ENCODE data around the gene ILRUN.
"Not testable (repeated sequence)": the region's sequence is repeated elsewhere in the genome, so short reads cannot be mapped to it uniquely, and the experiment has no call there.

ILRUN gene

DNA sequence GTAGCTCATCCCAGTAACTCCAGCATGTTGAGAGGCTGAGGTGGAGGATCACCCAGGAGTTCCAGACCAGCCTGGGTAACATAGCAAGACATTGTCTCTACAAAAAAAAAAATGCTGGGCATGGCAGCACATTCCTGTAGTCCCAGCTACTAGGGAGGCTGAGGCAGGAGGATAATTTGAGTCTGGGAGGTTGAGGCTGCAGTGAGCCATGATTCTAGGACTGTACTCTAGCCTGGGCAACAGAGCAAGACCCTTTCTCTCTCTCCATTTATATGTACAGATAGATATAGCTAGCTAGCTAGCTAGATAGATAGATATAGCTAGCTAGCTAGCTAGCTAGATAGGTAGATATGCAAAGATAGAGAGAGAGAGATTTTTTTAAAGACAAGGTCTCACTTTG lies 20.4 kb downstream of the ILRUN start:
- H3K4me1 ChIP-seq (ENCODE audit: insufficient read depth, poor library complexity, severe bottlenecking) = peaks cover 28% of the 10 kb centered on the region
- TF ChIP-seq, protein P1, sequence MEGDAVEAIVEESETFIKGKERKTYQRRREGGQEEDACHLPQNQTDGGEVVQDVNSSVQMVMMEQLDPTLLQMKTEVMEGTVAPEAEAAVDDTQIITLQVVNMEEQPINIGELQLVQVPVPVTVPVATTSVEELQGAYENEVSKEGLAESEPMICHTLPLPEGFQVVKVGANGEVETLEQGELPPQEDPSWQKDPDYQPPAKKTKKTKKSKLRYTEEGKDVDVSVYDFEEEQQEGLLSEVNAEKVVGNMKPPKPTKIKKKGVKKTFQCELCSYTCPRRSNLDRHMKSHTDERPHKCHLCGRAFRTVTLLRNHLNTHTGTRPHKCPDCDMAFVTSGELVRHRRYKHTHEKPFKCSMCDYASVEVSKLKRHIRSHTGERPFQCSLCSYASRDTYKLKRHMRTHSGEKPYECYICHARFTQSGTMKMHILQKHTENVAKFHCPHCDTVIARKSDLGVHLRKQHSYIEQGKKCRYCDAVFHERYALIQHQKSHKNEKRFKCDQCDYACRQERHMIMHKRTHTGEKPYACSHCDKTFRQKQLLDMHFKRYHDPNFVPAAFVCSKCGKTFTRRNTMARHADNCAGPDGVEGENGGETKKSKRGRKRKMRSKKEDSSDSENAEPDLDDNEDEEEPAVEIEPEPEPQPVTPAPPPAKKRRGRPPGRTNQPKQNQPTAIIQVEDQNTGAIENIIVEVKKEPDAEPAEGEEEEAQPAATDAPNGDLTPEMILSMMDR (IDR thresholded peaks at IDR 0.05; ENCODE audit: poor library complexity, severe bottlenecking) = no peak
- no peak for DNase-seq (ENCODE audit: low spot score)
- no peaks in the 10 kb centered on the region for H3K27me3 ChIP-seq (ENCODE audit: insufficient read depth, poor library complexity, severe bottlenecking)
- H3K27ac ChIP-seq (ENCODE audit: poor library complexity, severe bottlenecking) = no peak overlapping the region
- H3K36me3 ChIP-seq (ENCODE audit: low read depth) = peaks cover 4% of the 10 kb centered on the region; the same call in 1 of the 2 replicates
- no peak overlapping the region for H3K4me3 ChIP-seq (ENCODE audit: severe bottlenecking)
- no peak for ATAC-seq (ENCODE audit: low read depth)
- H3K9me3 ChIP-seq (ENCODE audit: severe bottlenecking) = no peaks in the 10 kb centered on the region

DNA sequence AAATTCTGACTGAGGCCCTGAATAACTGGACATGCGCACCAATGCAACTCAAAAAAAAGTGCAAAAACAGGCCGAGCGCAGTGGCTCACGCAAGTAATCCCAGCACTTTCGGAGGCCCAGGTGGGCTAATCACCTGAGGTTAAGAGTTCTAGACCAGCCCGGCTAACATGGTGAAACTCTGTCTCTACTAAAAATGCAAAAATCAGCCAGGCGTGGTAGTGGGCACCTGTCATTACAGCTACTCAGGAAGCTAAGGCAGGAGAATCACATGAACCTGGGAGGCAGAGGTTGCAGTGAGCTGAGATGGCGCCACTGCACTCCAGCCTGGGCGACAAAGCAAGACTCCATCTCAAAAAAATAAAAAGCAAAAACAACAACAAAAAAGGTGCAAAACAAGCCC lies 21.6 kb downstream of the ILRUN start:
- not testable (repeated sequence) for H3K27me3 ChIP-seq (ENCODE audit: insufficient read depth, poor library complexity, severe bottlenecking); H3K36me3 ChIP-seq (ENCODE audit: low read depth); H3K27ac ChIP-seq (ENCODE audit: poor library complexity, severe bottlenecking); H3K9me3 ChIP-seq (ENCODE audit: severe bottlenecking); ATAC-seq (ENCODE audit: low read depth); DNase-seq (ENCODE audit: low spot score); H3K4me3 ChIP-seq (ENCODE audit: severe bottlenecking)
- H3K4me1 ChIP-seq (ENCODE audit: insufficient read depth, poor library complexity, severe bottlenecking) = peaks cover 23% of the 10 kb centered on the region

DNA sequence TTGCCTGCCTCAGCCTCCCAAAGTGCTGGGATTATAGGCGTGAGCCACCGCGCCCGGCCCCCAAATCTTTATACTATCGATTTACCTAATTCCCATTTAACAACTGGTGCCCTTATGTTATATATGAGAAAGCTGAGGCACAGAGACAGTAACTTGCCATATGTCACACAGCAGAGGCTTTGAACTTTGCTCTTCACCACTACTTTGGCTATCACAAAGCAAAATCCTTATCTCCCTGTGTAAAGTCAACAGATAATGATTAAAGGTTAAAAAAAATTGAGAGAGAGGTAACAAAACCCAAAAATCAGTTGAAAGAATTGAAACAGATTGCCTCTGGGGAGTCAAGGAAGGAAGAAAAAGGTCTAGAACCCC lies 22.3 kb downstream of the ILRUN start:
- H3K4me3 ChIP-seq (ENCODE audit: severe bottlenecking) = no peak overlapping the region
- H3K4me1 ChIP-seq (ENCODE audit: insufficient read depth, poor library complexity, severe bottlenecking) = peaks cover 23% of the 10 kb centered on the region
- H3K27ac ChIP-seq (ENCODE audit: poor library complexity, severe bottlenecking) = peak overlapping the region; percentile 59
- H3K9me3 ChIP-seq (ENCODE audit: severe bottlenecking) = no peaks in the 10 kb centered on the region
- H3K36me3 ChIP-seq (ENCODE audit: low read depth) = peaks cover 7% of the 10 kb centered on the region; the same call in 1 of the 2 replicates
- no peak for DNase-seq (ENCODE audit: low spot score)
- no peaks in the 10 kb centered on the region for H3K27me3 ChIP-seq (ENCODE audit: insufficient read depth, poor library complexity, severe bottlenecking)
- TF ChIP-seq, protein P1 (IDR thresholded peaks at IDR 0.05; ENCODE audit: poor library complexity, severe bottlenecking) = no peak
- no peak for ATAC-seq (ENCODE audit: low read depth)

DNA sequence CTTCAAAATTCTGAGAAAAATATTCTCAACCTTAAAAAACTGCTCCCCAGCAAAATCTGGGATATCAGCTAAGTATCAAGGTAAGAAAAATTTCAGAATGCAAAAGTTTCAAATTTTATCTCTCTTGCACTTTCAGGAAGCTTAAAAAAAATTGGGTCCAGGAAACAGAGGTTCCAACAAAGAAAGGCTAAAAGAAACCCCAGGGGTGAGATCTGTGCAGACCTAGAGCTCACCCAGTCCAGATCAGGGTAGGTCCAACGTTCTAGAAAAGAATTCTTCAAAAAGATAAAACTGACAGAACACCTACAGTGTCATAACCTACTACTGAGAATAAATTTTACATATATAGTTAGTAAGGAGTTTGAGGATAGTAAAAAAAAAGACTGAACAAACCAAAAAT lies 23.5 kb downstream of the ILRUN start:
- H3K27me3 ChIP-seq (ENCODE audit: insufficient read depth, poor library complexity, severe bottlenecking) = no peaks in the 10 kb centered on the region
- no peak overlapping the region for H3K4me3 ChIP-seq (ENCODE audit: severe bottlenecking)
- H3K4me1 ChIP-seq (ENCODE audit: insufficient read depth, poor library complexity, severe bottlenecking) = peaks cover 23% of the 10 kb centered on the region
- H3K36me3 ChIP-seq (ENCODE audit: low read depth) = peaks cover 7% of the 10 kb centered on the region; the same call in 1 of the 2 replicates
- TF ChIP-seq, protein P1 (IDR thresholded peaks at IDR 0.05; ENCODE audit: poor library complexity, severe bottlenecking) = no peak
- H3K9me3 ChIP-seq (ENCODE audit: severe bottlenecking) = no peaks in the 10 kb centered on the region
- peak overlapping the region; percentile 59 for H3K27ac ChIP-seq (ENCODE audit: poor library complexity, severe bottlenecking)
- no peak for DNase-seq (ENCODE audit: low spot score)
- no peak for ATAC-seq (ENCODE audit: low read depth)

DNA sequence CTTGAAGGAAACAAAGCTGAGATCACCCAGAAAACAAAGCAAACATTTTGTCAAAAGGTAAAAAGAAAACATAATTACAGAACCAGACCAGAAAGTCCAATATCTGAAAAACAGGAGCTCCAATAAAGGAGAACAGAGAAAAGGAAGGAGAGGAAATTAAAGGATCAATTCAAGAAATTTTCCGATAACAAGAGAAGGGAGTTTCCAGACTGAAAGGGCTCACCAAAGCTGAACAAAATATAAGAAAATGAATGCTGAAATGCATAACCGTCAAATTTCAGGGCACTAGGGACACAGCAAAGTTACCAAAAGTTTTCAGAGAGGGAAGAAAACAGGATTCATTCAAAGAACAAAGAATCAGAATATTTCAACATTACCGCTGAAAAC lies 23.9 kb downstream of the ILRUN start:
- no peaks in the 10 kb centered on the region for H3K27me3 ChIP-seq (ENCODE audit: insufficient read depth, poor library complexity, severe bottlenecking)
- ATAC-seq (ENCODE audit: low read depth) (no peak), DNase-seq (ENCODE audit: low spot score) (no peak)
- H3K27ac ChIP-seq (ENCODE audit: poor library complexity, severe bottlenecking) = peak overlapping the region; percentile 59
- H3K4me1 ChIP-seq (ENCODE audit: insufficient read depth, poor library complexity, severe bottlenecking) = peaks cover 23% of the 10 kb centered on the region
- TF ChIP-seq, protein P1 (IDR thresholded peaks at IDR 0.05; ENCODE audit: poor library complexity, severe bottlenecking) = no peak
- no peak overlapping the region for H3K4me3 ChIP-seq (ENCODE audit: severe bottlenecking)
- H3K36me3 ChIP-seq (ENCODE audit: low read depth) = peaks cover 7% of the 10 kb centered on the region; the same call in 1 of the 2 replicates
- no peaks in the 10 kb centered on the region for H3K9me3 ChIP-seq (ENCODE audit: severe bottlenecking)
